HPDE6-E6E7 (cell line): ENCODE measurements around the gene SMG9.
"Not testable (repeated sequence)": the region's sequence is repeated elsewhere in the genome, so short reads cannot be mapped to it uniquely, and the experiment has no call there.

Experiments
- DNase-seq: peaks from one replicate; pipeline ENCODE4 v3.0.0; 2011; ENCODE audit warnings: missing footprints; ENCODE audit errors: extremely low spot score

The SMG9 gene

GRCh38 chr19:43692877-43693276 is 61.9 kb downstream of the SMG9 start:
- no peak for DNase-seq

- DNase-seq: no peak
Measured at GRCh38 chr19:43692385-43692784, 62.4 kb downstream of the SMG9 start.

- DNase-seq: no peak
Measured at GRCh38 chr19:43691755-43692154, 63.0 kb downstream of the SMG9 start.

- no peak for DNase-seq
Measured at GRCh38 chr19:43690890-43691289, 63.9 kb downstream of the SMG9 start.

- no peak for DNase-seq
Measured at GRCh38 chr19:43690444-43690843, 64.3 kb downstream of the SMG9 start.

- DNase-seq: no peak
Measured at GRCh38 chr19:43688059-43688701, 66.6 kb downstream of the SMG9 start.

GRCh38 chr19:43687660-43687997 is 67.1 kb downstream of the SMG9 start:
- DNase-seq: no peak

- no peak for DNase-seq
Measured at GRCh38 chr19:43684326-43684725, 70.4 kb downstream of the SMG9 start.

- DNase-seq: no peak
Measured at GRCh38 chr19:43683905-43684304, 70.9 kb downstream of the SMG9 start.

- no peak for DNase-seq
Measured at GRCh38 chr19:43682824-43683661, 71.7 kb downstream of the SMG9 start.

GRCh38 chr19:43682269-43682668 is 72.5 kb downstream of the SMG9 start:
- not testable (repeated sequence) for DNase-seq

- no peak for DNase-seq
Measured at GRCh38 chr19:43681821-43682220, 72.9 kb downstream of the SMG9 start.

- DNase-seq: no peak
Measured at GRCh38 chr19:43678512-43679261, 76.1 kb downstream of the SMG9 start.
